ENCODE data around the gene METTL27. TPM values are rescaled to one million over a fixed set of nuclear protein-coding genes. Genes with fewer than 3 reads are reported as not detected.
"Not testable (repeated sequence)": the region's sequence is repeated elsewhere in the genome, so short reads cannot be mapped to it uniquely, and the experiment has no call there.

METTL27 gene
- 0.27 TPM for total RNA-seq
- long read RNA-seq, result 0 reads

GRCh38 chr7:73842067-73842976, at the start of gene METTL27:
TSS of gene METTL27 (minus strand) at chr7:73842516. CDS start at chr7:73842140, 376 bp downstream.
- DNase-seq, result peak; percentile 95
- peak; percentile 98 for ATAC-seq
- intact Hi-C loops (cut with micrococcal nuclease), result no loop called here

- no peak for DNase-seq
- intact Hi-C loops (cut with micrococcal nuclease), result no loop called here
- ATAC-seq, result no peak
These were observed 49.0 kb upstream of the METTL27 start for GRCh38 chr7:73891178-73891885.

- intact Hi-C loops (cut with micrococcal nuclease), result no loop called here
- DNase-seq (no peak), ATAC-seq (no peak)
These were observed 48.3 kb upstream of the METTL27 start for GRCh38 chr7:73890555-73891147.

GRCh38 chr7:73888959-73889358, 46.6 kb upstream of the METTL27 start:
- no peak for DNase-seq
- intact Hi-C loops (cut with micrococcal nuclease), result no loop called here
- no peak for ATAC-seq

GRCh38 chr7:73887762-73888161, 45.4 kb upstream of the METTL27 start:
- DNase-seq (no peak), ATAC-seq (no peak)
- intact Hi-C loops (cut with micrococcal nuclease), result no loop called here

- peak; percentile 79 for DNase-seq
- ATAC-seq, result peak; percentile 80
- intact Hi-C loops (cut with micrococcal nuclease), result no loop called here
These were observed 43.9 kb upstream of the METTL27 start for GRCh38 chr7:73885975-73886798.

- ATAC-seq, result no peak
- no peak for DNase-seq
- intact Hi-C loops (cut with micrococcal nuclease), result no loop called here
These were observed 43.2 kb upstream of the METTL27 start for GRCh38 chr7:73885433-73885974.

- intact Hi-C loops (cut with micrococcal nuclease); DNase-seq; ATAC-seq: not testable (repeated sequence)
These were observed 42.6 kb upstream of the METTL27 start for GRCh38 chr7:73884867-73885422.

- no peak for ATAC-seq
- no peak for DNase-seq
- intact Hi-C loops (cut with micrococcal nuclease), result no loop called here
These were observed 39.7 kb upstream of the METTL27 start for GRCh38 chr7:73882047-73882402.

GRCh38 chr7:73881352-73882046, 39.2 kb upstream of the METTL27 start:
- intact Hi-C loops (cut with micrococcal nuclease), result no loop called here
- DNase-seq, result no peak
- peak; percentile 24 for ATAC-seq

- ATAC-seq, result no peak
- intact Hi-C loops (cut with micrococcal nuclease), result no loop called here
- DNase-seq, result no peak
These were observed 38.5 kb upstream of the METTL27 start for GRCh38 chr7:73880755-73881328.

- ATAC-seq, result peak; percentile 87
- intact Hi-C loops (cut with micrococcal nuclease), result loop anchor here (10.0 kb wide), 1 partner anchor 145 kb away; the partner anchor contains the start of gene ELN
- peak; percentile 79 for DNase-seq
These were observed 37.8 kb upstream of the METTL27 start for GRCh38 chr7:73879977-73880681.

- intact Hi-C loops (cut with micrococcal nuclease), result loop anchor here (10.0 kb wide), 1 partner anchor 148 kb away; the partner anchor contains the start of gene ELN
- ATAC-seq (no peak), DNase-seq (no peak)
These were observed 34.7 kb upstream of the METTL27 start for GRCh38 chr7:73876973-73877372.

- intact Hi-C loops (cut with micrococcal nuclease), result loop anchor here (10.0 kb wide), 1 partner anchor 148 kb away; the partner anchor contains the start of gene ELN
- DNase-seq (no peak), ATAC-seq (no peak)
These were observed 34.0 kb upstream of the METTL27 start for GRCh38 chr7:73876361-73876760.

- ATAC-seq, result peak; percentile 8
- no peak for DNase-seq
- intact Hi-C loops (cut with micrococcal nuclease), result loop anchor here (10.0 kb wide), 1 partner anchor 153 kb away; the partner anchor contains the start of gene ELN
These were observed 30.0 kb upstream of the METTL27 start for GRCh38 chr7:73872056-73872908.

All from left ventricle myocardium superior (tissue), 1 donor.